Activated CD8-positive, alpha-beta memory T cell treated with anti-CD3 and anti-CD28 coated beads for 24 hours (primary cell): ENCODE data around the gene AMMECR1.

Experiments used
- DNase-seq: peaks from one replicate; pipeline ENCODE4 v3.0.0-alpha.2; 2020

AMMECR1 gene

GRCh38 chrX:110201799-110202198, 116.1 kb downstream of the AMMECR1 start:
- no peak for DNase-seq

- DNase-seq = no peak
Observed at GRCh38 chrX:110194977-110195376, 122.9 kb downstream of the AMMECR1 start.

DNA sequence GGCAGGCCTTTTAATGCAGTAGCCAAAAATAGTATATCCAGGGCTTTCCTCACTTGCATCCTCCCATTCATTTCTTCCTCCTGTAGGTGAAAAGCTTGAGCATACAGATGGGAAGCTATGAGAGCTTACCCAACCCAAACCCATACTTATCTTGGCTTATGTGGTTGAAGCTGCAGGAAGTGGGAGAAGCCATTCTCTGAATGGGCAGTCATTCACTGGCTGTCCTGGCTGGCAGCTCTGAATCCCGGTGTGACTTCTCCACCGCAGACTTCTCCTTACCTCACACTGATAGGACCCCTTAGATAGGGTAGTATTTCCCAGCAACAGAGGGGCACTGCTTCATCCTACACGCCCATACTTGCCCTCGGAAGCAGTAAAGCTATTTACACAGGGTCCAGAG, 125.4 kb downstream of the AMMECR1 start:
- DNase-seq = no peak

GRCh38 chrX:110188701-110189558, 129.0 kb downstream of the AMMECR1 start:
- no peak for DNase-seq

DNA sequence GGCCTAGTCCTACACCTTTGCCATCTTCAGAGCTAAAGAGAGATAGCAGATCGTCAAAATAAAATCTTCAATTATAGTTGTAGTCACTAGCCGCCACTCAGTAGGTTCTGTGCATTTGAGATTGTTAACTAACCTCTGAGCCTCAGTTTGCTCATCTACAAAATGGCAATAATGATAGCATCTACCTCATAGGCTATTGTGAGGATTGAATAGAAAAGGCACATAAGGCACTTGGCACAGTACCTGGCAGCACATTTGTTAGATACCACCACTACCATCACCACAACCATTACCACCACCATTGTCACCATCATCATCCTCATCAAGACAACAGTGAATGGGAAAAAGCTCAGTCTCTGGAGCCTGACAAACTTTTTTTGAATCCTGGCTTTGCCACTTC, 134.6 kb downstream of the AMMECR1 start:
- no peak for DNase-seq

- DNase-seq = no peak
Observed at GRCh38 chrX:110182865-110183264, 135.0 kb downstream of the AMMECR1 start.

DNA sequence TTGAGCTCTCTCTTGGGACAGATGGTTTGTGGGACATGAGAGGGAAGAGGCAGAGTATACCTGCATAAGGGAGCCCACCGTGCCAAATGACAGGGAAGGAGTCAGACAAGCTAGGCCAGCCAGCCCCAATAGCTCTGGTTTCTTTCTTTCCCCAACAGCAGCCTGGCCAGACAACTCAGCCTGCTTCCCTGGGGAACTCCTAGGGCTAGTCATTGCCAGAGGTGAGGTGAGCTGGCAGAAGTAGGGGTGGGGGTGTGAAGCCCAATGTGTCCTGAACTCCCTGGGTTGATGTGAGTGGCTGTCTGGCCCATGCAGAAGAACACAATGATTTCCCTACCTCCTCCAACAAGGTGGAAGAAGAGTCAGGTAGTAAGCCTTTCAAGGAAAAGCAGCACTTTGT, 135.5 kb downstream of the AMMECR1 start:
- no peak for DNase-seq

- no peak for DNase-seq
Observed at GRCh38 chrX:110181459-110182137, 136.3 kb downstream of the AMMECR1 start.

DNA sequence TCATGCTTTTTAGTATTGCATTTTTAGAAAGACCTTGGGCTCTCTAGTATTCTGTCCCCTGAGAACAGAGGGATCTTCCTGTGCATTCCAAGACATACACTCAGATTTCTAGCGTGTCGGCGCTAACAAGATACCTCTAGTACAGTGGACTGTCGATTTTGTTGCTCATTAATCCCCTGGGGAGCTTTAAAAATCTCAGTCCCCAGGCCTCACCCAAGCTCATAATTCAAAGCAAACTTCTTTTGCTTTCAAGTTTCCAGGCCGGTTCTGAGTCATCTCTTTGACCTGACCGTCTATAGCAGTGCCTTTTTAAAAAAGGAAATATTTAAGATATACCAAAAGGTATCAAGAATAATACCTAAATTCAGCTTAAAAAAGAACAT, 137.0 kb downstream of the AMMECR1 start:
- DNase-seq = no peak

GRCh38 chrX:110180176-110180927, 137.5 kb downstream of the AMMECR1 start:
- no peak for DNase-seq

GRCh38 chrX:110178179-110178865, 139.6 kb downstream of the AMMECR1 start:
- no peak for DNase-seq

DNA sequence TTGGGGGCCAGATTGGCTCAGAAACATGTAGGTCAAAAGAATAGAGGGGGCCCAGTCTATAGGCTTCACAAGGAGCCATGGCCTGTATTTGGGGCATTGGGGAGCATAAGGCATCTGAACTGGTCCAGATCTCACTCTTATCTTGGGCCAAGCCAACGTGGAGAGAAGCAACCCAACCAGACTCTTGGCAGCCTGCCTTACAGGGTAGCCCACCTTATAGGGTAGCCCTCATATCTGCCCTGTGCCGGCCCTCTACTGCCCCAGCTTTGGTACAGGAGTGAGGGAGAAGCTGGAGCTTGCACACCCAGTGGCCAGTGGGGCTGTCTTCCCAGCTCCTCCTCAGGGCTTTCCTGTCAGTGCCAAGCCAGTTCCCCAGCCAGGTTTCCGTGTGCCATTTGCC, 142.2 kb downstream of the AMMECR1 start:
- no peak for DNase-seq

GRCh38 chrX:110175146-110175545, 142.7 kb downstream of the AMMECR1 start:
- no peak for DNase-seq

DNA sequence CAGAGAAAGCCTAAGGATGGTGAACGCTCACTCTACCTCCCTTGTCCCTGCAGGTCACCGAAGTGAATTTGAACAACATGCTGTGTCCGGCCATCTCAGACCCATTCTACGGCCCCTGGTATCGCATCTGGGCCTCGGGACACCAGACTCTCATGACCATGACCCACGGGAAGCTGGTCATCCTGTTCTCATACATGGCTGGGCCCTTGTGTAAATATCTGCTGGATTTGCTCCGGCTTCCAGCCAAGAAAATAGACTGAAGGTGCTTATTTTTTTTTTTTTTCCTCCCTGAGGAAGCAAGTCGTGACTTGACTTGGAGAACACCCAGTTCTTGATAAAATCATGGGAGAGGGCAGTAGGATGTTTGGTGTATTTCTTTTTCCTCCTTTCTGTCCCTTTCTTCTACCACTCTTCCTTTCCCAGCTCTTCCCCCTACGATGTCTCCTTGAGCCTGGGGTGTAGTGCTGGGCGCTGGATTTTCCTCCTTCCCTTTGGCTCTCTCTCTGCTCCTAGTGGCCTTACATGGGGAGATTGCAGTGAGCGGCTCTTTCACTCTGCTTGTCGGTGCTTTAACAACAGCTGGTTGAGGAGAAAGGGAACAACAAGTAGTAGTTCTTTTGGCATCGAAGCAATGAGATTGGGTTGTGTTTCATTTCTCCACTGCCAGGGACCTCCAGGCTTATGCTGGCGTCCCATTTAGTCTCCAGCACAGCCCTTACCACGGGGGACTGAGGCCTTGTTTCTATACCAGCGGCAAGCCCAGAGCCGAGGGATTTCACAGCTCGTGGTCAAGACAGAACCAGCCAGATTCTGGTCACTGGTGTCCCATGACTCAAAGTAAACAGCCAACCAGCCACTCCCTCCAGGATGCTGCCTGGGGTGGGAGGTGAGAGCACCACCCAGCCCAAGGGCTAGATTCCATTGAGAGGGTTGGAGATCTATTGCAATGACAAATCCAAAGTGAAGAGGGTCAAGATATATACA, 144.4 kb downstream of the AMMECR1 start:
- no peak for DNase-seq

DNA sequence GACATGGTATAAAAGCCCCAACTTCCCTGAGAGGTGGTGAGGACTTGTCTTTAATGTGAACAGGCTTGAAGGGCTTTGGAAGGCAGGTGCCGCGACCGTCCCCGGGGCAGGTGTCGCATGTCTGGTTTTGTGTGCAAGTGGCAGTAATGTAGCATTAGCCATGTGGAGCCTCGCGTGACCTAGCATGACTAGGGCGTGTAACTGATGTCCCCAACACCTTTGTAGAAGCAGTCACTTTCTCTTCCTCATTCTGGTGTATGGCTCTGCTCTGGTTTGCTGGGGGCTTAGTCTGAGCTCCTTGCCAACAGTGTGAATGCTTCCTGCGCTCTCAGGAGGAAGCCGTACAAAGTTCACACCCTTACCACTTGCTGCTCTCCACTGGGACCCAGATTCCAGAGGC, 145.7 kb downstream of the AMMECR1 start:
- no peak for DNase-seq

DNA sequence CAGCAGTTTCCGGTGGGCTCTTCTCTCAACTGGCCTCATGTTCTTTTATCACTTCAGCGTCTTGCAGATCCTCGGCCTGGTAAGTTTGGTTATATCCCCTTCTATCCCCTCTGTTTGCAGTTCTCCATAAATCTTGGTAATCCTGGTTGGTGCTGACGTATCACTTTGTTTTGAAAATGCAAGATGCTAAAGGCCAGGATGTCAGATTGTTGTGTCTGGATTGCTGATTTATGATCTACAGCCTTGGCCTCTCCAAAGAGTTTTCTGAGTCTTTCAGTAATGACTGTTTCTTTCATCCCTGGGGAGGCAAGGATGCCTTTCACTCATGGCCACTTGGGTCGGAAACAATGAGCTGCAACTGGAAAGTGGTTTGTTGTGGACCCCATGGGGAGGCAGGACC, 146.4 kb downstream of the AMMECR1 start:
- DNase-seq = no peak

DNA sequence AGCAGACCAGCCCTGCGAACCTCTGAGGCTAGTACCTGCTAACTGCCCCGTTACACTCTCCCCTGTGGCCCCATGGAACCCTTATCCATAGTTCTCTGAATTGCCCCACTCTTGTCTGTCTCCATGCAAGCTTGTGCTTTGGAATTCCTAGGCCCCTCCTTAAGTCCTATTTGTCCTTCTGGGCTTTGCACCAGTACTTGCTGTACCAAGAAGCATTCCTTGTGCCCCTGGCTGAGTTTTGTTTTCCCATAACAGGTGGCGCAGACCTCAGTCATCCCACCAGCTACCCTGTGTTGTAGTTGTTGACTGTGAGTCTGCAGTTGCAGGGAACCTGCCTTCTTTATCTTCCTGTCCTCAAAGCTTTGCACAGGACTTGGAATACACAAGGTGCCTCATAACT, 147.9 kb downstream of the AMMECR1 start:
- DNase-seq = no peak

GRCh38 chrX:110168585-110168984, 149.3 kb downstream of the AMMECR1 start:
- DNase-seq = no peak

- peak; percentile 79 for DNase-seq
Observed at GRCh38 chrX:110167952-110168451, 149.9 kb downstream of the AMMECR1 start.

- no peak for DNase-seq
Observed at GRCh38 chrX:110163488-110163887, 154.4 kb downstream of the AMMECR1 start.

DNA sequence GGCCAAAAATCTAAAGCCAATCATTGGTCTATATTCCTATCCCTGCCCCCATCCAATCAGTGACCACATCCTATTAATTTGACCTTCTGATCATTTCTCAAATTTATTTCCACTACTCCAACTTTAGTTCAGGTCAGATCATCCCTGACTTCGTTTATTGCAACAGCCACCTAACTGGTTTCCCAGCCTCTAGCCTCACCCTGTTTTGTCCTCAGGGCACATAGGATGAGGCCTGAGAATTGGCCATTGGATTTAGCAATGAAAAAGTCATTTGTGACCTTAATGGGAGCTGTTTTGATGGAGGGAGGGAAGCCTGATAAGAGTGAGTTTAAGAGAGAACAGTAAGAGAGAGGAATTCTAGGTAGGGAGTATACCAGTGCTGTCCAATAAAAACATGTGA, 155.0 kb downstream of the AMMECR1 start:
- DNase-seq = no peak

DNA sequence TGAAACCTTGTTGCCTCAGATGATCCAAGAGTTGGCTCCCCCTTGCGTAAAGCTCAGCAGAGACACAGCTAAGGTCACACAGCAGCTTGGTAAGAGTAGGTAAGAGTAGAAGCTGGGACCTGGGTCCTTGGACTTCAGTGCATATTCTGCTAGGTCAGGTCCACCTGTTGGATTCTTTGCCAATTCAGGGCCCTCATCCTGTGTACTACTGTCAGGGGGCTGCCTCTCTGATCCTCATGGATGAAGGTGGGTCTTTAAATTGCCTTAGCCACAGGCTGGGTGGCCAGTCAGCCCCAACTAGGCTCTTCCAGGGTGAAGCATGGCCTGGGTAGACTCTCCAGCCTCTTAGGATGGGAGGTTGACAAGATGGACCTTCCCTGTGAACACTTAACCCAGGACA, 155.8 kb downstream of the AMMECR1 start:
- no peak for DNase-seq
